ENCODE measurements around the gene BDNF.

The BDNF gene

DNA sequence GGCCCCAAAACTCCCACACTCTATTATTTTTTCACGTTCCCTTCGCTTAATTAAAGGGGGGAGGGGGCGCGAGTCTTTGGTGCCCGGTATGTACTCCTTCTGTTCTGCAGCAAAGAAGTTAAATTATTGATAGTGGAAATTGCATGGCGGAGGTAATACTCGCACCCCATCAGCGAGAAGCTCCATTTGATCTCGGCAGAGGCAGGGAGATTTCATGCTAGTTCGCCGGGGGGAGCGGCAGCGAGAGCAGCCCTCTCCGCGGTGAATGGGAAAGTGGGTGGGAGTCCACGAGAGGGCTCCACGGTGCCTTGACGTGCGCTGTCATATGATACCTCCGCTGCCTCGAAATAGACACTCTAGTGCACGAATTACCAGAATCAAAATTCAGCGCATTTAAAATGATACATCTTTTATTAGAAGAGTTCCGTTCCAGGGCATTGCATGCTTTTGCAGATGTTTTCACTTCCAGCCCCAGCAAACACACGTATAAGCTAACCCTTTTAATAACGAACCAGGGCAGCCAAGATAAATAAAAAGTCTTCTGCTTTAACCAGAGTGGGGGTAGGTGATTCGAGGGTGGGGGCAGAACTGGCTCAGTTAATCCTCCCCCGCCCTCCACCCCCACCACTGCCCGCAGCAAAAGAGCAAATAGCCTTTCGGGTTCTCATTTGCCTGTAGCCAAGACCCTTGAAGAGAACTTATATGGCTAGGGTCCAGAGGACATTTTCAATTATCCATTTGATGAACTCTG, 1.3 kb upstream of the BDNF start:
- TF ChIP-seq, protein P1, sequence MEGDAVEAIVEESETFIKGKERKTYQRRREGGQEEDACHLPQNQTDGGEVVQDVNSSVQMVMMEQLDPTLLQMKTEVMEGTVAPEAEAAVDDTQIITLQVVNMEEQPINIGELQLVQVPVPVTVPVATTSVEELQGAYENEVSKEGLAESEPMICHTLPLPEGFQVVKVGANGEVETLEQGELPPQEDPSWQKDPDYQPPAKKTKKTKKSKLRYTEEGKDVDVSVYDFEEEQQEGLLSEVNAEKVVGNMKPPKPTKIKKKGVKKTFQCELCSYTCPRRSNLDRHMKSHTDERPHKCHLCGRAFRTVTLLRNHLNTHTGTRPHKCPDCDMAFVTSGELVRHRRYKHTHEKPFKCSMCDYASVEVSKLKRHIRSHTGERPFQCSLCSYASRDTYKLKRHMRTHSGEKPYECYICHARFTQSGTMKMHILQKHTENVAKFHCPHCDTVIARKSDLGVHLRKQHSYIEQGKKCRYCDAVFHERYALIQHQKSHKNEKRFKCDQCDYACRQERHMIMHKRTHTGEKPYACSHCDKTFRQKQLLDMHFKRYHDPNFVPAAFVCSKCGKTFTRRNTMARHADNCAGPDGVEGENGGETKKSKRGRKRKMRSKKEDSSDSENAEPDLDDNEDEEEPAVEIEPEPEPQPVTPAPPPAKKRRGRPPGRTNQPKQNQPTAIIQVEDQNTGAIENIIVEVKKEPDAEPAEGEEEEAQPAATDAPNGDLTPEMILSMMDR (IDR thresholded peaks at IDR 0.05; ENCODE audit: extremely low read depth, insufficient read depth, missing control alignments) = peak; percentile 35
- DNase-seq (ENCODE audit: low spot score) = no peak
- in situ Hi-C loops (cut with MboI; ENCODE audit: low pct_unique_long_range_greater_than_20kb, low sequenced_read_pairs, unreplicated experiment) = loop anchor here (25.0 kb wide), 2 partner anchors 836 to 1636 kb away; no protein-coding TSS in a partner anchor

DNA sequence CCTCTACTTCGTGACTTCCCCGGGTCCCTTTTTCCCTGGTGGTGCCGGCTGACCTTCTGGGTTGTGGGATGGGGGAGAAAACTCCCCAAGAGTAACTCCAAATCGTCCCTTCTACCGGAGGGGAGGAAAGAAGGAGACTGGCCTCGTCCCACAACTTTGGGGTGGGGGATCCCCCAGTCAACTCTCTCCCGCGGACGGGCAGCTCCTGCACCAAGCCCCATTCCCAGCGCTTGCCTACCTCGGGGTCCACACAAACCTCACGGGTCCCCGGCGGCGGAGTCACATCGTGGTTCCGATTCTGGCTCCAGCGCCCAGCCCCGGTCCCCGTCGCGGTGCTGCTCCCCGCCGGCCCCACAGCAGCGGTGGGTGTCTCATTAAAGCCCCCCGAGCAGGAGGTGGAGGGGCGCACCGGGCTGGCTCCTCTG, 317 bp downstream of the BDNF start:
- TF ChIP-seq, protein P1 (IDR thresholded peaks at IDR 0.05; ENCODE audit: extremely low read depth, insufficient read depth, missing control alignments) = no peak
- DNase-seq (ENCODE audit: low spot score) = no peak
- in situ Hi-C loops (cut with MboI; ENCODE audit: low pct_unique_long_range_greater_than_20kb, low sequenced_read_pairs, unreplicated experiment) = loop anchor here (25.0 kb wide), 3 partner anchors 837 to 1637 kb away; no protein-coding TSS in a partner anchor

DNA sequence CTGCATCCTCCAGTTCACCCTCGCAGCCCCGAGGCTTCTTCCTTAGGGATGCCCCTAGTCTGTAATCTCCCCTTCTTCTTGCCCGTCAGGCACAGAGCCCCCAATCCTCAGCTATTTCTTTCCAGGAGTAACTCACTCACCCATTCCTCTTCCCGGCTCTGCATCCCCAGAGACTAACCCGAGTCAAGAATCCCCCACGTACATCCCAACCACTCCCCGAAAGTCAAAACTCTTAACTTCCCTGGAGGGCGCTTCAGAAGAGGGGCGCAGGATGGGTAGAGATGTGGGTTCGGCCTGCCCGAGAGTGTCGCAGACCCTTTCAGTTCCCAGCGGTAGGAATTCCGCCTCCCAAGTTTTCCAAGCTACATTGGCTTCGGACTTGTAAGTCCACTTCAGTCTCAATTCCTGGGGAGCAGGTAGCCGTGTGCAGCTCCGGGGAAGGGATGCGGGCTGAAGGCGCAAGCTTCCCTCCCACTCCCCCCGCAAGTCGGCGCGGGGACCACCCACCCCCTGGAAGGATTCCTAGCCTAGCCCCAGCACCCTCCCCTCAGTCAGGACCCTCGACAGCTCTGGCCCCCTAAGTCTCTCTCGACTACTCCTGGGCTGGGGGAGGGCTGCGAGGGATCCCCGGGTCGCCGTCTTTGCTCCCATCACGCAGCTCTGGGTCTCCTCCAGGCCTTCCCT, 871 bp downstream of the BDNF start:
- no peak for DNase-seq (ENCODE audit: low spot score)
- TF ChIP-seq, protein P1 (IDR thresholded peaks at IDR 0.05; ENCODE audit: extremely low read depth, insufficient read depth, missing control alignments) = no peak
- in situ Hi-C loops (cut with MboI; ENCODE audit: low pct_unique_long_range_greater_than_20kb, low sequenced_read_pairs, unreplicated experiment) = loop anchor here (25.0 kb wide), 1 partner anchor 988 kb away; no protein-coding TSS in a partner anchor

DNA sequence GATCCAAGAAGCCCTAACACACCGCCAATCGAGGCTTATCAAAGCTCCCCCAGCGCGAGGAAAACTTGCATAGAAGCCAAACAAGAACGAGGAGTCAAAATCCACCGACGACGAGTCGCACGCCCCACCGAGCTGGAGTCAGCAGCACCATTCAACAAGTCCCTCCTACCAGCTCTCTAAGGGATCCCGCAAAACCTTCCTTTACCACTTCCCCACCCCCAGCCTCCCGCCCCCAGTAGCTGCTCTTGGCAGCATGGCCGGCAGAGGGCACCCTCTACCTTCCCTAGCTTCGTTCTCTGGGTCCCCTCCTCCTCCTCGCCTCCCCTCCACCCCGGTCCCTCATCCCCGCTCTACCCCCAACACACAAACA, 1.4 kb downstream of the BDNF start:
- in situ Hi-C loops (cut with MboI; ENCODE audit: low pct_unique_long_range_greater_than_20kb, low sequenced_read_pairs, unreplicated experiment) = loop anchor here (25.0 kb wide), 1 partner anchor 988 kb away; no protein-coding TSS in a partner anchor
- DNase-seq (ENCODE audit: low spot score) = peak; percentile 78
- TF ChIP-seq, protein P1 (IDR thresholded peaks at IDR 0.05; ENCODE audit: extremely low read depth, insufficient read depth, missing control alignments) = peak; percentile 82

DNA sequence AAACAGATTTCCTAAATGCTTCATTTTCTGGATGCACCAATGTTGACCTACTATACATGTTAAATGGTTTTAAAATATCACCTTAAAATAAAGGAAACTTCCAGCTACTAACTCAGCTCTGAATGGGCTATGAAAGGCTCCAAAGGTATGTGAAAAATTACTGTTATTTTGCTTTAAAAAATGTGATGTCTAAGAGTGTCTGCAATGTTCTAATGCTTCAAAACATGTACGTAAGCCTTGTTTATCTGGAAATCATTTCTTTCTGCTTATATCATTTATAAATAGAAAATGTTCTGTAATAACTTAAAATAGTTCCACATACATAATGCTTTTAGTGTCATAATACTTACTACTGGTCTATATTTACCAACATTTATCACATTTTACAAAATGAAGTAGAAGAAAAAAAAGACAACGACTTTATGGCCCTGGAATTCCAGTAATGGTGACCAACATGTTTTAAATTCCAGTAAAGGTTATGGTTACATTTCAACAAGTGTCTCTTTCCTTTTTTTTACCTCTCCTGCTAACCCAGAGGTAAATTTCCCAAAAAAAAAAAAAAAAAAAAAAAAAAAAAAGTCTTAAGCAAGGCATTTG, 2.5 kb downstream of the BDNF start:
- in situ Hi-C loops (cut with MboI; ENCODE audit: low pct_unique_long_range_greater_than_20kb, low sequenced_read_pairs, unreplicated experiment) = loop anchor here (25.0 kb wide), 1 partner anchor 990 kb away; no protein-coding TSS in a partner anchor
- DNase-seq (ENCODE audit: low spot score) = no peak
- TF ChIP-seq, protein P1 (IDR thresholded peaks at IDR 0.05; ENCODE audit: extremely low read depth, insufficient read depth, missing control alignments) = no peak

DNA sequence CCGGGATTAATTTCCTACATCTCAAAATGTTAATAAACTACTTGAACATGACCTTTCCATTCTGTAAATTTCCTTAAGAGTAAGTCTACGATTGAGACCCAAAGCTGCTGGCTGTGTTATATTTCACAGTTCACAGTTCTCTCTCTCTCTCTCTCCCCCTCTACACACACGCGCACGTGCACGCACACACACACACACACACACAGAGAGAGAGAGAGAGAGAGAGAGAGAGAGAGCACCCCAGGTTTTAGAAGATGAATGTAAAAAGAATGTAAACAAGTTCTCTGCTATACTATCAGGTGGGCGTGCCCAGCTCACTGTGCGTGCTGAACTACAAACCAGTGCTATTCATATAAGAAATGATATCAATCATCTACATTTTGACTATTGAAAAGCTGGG, 3.3 kb downstream of the BDNF start:
- in situ Hi-C loops (cut with MboI; ENCODE audit: low pct_unique_long_range_greater_than_20kb, low sequenced_read_pairs, unreplicated experiment) = loop anchor here (25.0 kb wide), 1 partner anchor 990 kb away; no protein-coding TSS in a partner anchor
- DNase-seq (ENCODE audit: low spot score) = no peak
- TF ChIP-seq, protein P1 (IDR thresholded peaks at IDR 0.05; ENCODE audit: extremely low read depth, insufficient read depth, missing control alignments) = no peak

Data from GM13977 (cell line).